ENCODE results near the gene DDX19B.
"Not testable (repeated sequence)": the region's sequence is repeated elsewhere in the genome, so short reads cannot be mapped to it uniquely, and the experiment has no call there.

DDX19B gene

DNA sequence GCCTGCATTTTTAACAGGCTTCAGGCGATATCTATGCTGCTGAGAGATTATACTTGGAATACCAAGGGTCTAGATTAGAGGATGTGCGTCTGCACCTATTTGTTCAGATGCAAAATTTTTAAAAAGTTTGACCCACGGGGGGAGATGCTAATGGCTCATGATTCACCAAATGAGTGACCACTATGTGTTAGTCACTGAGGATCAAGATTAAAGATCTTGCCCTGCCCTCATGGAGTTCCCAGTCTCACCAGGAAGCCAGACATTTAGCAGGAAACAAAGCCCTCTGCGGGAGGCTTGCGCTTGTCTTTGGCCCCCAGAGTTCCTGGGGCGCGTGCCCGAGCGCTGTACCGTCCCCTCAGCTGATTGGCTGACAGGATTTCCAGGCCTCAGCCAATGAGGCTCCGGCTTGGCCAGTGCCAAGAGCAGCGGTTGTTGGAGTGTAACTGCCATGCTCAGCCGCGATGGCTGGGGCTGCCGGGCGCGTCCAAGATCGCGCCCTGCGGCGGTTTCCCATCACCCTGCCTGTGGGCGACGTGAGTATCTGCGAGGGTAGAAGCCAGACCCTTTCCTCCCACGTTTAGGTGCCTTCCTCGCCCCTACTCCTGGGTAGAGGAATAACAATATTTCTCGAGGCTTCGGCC, 4.5 kb upstream of the DDX19B start:
- TF ChIP-seq, protein P1, sequence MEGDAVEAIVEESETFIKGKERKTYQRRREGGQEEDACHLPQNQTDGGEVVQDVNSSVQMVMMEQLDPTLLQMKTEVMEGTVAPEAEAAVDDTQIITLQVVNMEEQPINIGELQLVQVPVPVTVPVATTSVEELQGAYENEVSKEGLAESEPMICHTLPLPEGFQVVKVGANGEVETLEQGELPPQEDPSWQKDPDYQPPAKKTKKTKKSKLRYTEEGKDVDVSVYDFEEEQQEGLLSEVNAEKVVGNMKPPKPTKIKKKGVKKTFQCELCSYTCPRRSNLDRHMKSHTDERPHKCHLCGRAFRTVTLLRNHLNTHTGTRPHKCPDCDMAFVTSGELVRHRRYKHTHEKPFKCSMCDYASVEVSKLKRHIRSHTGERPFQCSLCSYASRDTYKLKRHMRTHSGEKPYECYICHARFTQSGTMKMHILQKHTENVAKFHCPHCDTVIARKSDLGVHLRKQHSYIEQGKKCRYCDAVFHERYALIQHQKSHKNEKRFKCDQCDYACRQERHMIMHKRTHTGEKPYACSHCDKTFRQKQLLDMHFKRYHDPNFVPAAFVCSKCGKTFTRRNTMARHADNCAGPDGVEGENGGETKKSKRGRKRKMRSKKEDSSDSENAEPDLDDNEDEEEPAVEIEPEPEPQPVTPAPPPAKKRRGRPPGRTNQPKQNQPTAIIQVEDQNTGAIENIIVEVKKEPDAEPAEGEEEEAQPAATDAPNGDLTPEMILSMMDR (conservative IDR thresholded peaks at IDR 0.05; ENCODE audit: low read length): no peak
- no peak for DNase-seq (ENCODE audit: low read depth)
- no peak overlapping the region for H3K4me3 ChIP-seq (ENCODE audit: low read length)

DNA sequence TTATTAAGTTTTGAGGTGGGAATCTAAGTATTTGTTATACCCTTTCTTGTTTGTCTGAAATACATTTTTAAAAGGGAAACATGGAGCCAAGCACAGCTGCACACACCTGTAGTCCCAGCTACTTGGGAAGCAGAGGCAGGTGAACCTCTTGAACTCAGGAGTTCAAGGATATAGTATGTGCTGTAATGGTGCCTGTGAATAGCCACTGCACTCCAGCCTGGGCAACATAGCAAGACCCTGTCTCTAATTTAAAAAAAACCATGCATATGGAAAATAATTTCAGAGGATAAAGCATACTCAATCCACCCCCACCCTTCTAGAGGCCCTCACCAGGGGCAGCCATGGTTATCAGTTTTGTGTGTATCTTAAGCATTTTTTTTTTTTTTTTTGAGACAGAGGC, 3.4 kb upstream of the DDX19B start:
- TF ChIP-seq, protein P1 (conservative IDR thresholded peaks at IDR 0.05; ENCODE audit: low read length): no peak
- no peak overlapping the region for H3K4me3 ChIP-seq (ENCODE audit: low read length)
- no peak for DNase-seq (ENCODE audit: low read depth)

DNA sequence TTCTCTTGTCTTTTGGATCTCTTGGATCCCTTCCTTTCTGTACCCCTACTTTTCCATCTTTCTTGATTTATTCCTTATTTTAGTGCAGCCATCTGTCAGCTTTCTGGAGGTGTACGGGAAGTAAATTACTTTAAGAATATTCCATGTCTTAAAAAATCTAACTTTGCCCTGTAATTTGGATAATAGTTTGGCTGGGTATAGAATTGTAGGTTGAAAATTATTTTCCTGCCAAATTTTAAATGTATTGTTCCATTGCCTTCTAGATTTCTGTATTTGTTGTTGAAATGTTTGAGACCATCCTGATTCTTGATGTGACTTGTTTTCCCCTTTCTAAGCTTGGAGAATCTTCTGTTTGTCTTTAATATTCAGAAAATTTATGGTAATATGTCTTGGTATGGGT, 2.1 kb downstream of the DDX19B start:
- no peak overlapping the region for H3K4me3 ChIP-seq (ENCODE audit: low read length)
- TF ChIP-seq, protein P1 (conservative IDR thresholded peaks at IDR 0.05; ENCODE audit: low read length): no peak
- no peak for DNase-seq (ENCODE audit: low read depth)

DNA sequence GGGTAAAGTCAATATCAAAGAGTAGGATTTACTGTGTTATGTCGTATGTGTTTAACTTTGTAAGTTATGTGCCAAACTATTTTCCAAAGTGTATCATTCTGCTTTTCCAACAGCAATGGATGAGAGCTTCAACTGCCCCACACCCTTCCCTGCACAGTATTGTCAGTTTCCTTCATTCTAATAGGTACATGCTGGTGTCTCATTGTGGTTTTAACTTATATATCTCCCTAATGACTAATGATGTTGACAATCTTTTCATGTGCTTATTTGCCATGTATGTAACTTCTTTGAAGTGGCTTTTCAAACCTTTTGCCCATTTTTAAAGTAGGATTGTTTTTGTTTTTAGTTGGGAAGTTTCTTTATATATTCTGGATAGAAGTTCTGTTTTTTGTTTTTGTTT, 3.8 kb downstream of the DDX19B start:
- no peak for DNase-seq (ENCODE audit: low read depth)
- TF ChIP-seq, protein P1 (conservative IDR thresholded peaks at IDR 0.05; ENCODE audit: low read length): no peak
- H3K4me3 ChIP-seq (ENCODE audit: low read length): no peak overlapping the region

DNA sequence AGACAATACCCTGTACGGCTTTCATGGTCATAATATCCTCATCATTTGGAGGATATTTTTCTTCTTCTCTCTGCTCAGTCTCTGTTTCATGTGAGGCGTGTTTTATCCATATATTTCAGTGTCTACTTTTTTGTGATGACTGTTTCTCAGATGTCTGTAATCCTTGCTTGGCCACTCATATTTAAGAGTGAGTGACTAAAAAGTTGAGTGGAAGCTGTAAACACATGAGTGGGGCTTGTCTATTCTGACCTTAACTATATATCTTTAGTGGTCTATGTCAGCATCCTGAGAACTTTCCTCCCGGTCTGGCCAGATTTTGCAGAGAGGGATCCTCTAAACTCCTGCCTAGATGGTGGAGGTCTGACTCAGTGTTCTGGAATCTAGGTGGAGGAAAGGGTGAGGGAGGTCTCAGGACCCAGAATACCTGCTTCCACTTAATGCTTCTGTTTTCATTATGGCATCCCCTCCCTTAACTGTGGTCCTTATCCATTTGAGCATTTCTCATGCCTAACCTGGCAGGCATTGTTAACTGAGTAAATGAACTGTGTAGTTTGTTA, 6.0 kb downstream of the DDX19B start:
- H3K4me3 ChIP-seq (ENCODE audit: low read length): no peak overlapping the region
- no peak for DNase-seq (ENCODE audit: low read depth)
- TF ChIP-seq, protein P1 (conservative IDR thresholded peaks at IDR 0.05; ENCODE audit: low read length): no peak

DNA sequence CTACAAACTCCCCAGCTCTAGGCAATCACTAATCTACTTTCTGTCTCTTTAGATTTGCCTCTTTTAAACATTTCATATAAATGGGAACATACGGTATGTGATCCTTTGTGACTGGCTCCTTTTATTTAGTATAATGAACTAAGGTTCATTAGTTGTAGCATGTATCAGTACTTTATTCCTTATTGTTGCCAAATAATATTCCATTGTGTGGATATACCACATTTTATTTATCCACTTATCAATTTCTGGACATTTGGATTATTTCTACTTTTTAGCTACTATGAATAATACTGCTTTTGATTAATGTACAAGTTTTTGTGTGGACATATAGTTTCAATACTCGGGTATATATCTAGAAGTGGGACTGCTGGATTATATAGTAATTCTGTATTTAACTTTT, 7.9 kb downstream of the DDX19B start:
- TF ChIP-seq, protein P1 (conservative IDR thresholded peaks at IDR 0.05; ENCODE audit: low read length): no peak
- DNase-seq (ENCODE audit: low read depth): no peak
- H3K4me3 ChIP-seq (ENCODE audit: low read length): no peak overlapping the region

DNA sequence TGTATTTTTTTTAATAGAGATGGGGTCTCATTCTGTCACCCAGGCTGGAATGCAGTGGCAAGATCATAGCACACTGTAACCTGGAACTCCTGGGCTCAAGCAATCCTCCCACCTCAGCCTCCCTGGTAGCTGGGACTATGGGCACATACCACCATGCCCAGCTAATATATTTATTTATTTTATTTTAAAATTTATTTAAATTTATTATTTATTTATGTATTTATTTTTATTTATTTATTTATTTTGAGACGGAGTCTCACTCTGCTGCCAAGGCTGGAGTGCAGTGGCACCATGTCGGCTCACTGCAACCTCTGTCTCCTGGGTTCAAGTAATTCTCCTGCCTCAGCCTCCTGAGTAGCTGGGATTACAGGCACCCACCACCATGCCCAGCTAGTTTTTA, 8.7 kb downstream of the DDX19B start:
- H3K4me3 ChIP-seq (ENCODE audit: low read length); DNase-seq (ENCODE audit: low read depth): not testable (repeated sequence)
